GM12873 (cell line): ENCODE data around the gene FGD2.

Experiments used
- TF ChIP-seq, protein P1 (sequence below): IDR thresholded peaks from 2 replicates; pipeline ENCODE4 v1.5.1; 2012; ENCODE audit warnings: low read depth, mild to moderate bottlenecking, moderate library complexity, low read length, control low read depth; ENCODE audit not compliant: insufficient read depth; ENCODE audit errors: missing control alignments

The FGD2 gene

DNA sequence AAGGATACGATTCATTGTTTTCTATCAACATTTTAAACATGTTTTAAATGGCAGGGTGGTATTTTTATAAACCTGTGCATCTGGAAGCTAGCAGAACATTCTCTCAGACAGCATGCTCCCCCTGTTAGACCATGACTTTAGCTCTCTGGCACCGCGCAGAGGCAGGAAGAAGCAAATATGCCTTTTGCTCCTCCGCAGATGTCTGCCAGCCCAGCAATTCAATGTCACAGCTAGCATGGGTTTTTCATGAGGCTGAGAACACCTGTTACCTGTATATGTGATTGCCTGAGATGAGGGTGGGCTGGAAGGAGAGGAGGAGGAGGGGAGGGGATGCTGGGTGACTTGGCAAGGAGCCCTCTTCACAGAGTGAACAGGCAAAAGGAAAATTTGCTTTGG lies 26.1 kb upstream of the FGD2 start:
- TF ChIP-seq, protein P1, sequence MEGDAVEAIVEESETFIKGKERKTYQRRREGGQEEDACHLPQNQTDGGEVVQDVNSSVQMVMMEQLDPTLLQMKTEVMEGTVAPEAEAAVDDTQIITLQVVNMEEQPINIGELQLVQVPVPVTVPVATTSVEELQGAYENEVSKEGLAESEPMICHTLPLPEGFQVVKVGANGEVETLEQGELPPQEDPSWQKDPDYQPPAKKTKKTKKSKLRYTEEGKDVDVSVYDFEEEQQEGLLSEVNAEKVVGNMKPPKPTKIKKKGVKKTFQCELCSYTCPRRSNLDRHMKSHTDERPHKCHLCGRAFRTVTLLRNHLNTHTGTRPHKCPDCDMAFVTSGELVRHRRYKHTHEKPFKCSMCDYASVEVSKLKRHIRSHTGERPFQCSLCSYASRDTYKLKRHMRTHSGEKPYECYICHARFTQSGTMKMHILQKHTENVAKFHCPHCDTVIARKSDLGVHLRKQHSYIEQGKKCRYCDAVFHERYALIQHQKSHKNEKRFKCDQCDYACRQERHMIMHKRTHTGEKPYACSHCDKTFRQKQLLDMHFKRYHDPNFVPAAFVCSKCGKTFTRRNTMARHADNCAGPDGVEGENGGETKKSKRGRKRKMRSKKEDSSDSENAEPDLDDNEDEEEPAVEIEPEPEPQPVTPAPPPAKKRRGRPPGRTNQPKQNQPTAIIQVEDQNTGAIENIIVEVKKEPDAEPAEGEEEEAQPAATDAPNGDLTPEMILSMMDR: peak; percentile 78

DNA sequence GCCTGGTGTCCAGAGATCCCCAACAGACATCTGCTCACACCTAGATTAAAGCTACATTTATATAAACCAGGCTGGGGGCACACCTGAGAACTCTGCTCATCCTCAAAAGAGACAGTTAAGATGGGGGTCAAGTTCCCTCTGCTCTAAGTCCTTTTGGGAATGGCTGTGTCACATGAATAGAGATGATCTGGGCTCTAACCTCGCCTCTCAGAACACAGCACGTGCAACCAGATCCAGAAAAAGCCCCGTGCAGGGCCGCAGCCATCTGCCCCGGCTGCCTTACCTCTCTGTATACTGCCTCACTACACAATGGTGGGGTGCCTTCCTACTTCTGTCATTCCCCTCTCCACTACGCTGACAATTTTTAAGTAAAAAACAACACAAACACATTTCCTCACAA lies 25.3 kb upstream of the FGD2 start:
- TF ChIP-seq, protein P1: no peak

DNA sequence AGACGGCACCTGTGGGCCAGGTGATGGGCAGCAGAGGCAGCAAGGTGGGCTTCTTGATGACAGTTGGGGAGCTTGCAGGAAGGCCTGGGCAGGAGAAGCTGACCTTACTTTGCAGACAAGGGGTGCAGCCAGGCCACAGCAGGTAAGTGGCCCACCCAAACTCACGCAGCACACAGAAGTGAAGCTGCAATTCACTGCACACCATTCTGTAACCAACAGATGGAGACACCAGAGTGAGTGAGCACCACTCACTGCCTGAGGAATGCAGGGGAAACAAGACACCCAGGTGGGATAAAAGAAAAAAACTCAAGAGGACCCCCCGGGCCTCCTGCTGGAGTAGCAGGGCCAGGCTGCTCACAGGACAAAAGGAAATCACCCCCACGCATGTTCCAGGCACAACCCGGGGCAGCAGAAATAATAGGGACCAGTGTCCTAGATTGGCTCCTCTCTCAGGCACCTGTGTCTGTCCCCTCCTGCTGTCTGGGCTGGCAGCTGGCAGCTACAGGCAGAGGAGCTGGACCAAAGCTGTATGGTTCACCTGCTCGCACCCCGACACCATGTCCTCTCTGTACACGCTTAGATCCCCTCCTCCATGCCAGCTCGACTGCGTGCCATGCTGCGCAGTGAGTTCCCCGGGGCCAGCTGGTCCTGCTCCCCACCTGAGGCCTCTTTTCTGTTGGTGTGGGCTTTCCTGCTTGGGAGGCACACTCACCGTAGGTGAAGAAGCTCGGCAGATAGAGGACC lies 24.4 kb upstream of the FGD2 start:
- TF ChIP-seq, protein P1: no peak

DNA sequence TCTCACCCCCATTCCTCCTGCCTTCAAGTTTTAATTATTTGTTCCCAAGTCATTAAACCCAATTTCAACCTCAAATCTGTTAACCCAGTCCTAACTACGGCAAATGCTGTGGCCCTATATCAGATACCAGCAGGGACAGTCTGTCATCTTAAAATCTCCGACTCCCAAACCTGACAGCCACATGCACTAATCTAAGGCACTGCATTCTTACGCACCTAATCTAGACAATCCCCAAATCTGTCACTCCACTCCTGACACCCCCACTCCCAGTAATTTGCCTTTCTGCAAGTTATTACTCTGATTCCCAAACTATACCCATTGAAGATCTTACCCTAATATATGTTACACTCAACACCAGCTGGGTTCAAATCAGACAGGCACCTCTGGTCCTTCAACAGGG lies 21.9 kb upstream of the FGD2 start:
- TF ChIP-seq, protein P1: no peak

DNA sequence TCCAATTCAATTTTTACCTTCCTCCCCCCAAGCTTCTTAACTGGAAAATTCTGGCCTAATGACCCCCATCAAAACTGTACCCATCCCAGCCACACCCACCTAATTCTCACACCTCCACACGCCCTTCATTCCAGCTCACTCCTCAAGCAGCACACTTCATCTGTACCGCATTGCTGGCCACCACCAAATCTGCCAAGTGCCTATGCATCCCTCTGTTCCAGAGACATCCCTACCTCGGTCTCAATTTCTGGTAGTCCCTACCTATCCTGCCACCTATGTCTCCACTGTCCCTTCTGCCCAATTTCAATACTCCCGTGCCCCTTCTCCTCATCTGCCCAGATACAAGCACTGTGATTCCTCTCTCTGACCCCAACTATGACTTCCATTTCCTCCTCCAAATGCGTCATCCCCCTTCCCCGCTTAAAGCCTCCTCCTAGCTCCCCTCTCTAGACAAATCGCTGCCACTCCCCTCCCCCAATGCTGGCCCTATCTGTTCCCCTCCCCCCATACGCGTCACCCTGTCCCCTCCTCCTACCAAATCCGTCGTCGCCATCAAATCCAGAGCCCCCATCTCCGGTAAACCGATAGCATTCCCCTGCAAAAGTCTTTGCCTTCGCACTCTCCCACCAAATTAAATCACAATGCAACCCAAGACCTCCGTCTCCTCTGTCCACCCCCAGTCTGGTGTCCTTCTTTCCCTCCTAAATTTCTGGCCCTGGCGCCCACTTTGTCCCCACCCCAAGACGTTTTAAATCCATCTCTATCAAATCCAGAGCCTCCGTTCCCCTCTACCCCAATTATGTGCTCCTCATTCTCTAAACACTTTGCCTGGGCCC lies 20.7 kb upstream of the FGD2 start:
- TF ChIP-seq, protein P1: no peak

DNA sequence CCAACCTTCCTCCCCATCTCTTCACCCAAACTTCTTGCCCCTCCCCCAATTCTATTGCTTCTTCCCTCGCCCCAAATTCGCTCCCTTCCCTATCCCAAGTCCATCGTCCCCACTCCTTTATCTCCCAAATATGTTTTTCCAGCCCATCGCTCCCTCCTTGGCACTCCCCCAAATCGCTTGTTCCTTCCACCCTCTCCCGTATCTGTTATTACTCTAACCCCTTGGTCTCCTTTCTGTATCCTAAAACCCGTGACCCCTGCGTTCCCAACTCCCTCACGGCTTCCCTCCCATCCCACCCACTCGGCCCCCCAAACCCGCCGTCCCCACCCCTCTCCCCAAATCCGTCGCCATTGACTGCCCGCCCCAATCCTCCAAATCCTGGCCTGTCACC lies 20.0 kb upstream of the FGD2 start:
- TF ChIP-seq, protein P1: no peak

DNA sequence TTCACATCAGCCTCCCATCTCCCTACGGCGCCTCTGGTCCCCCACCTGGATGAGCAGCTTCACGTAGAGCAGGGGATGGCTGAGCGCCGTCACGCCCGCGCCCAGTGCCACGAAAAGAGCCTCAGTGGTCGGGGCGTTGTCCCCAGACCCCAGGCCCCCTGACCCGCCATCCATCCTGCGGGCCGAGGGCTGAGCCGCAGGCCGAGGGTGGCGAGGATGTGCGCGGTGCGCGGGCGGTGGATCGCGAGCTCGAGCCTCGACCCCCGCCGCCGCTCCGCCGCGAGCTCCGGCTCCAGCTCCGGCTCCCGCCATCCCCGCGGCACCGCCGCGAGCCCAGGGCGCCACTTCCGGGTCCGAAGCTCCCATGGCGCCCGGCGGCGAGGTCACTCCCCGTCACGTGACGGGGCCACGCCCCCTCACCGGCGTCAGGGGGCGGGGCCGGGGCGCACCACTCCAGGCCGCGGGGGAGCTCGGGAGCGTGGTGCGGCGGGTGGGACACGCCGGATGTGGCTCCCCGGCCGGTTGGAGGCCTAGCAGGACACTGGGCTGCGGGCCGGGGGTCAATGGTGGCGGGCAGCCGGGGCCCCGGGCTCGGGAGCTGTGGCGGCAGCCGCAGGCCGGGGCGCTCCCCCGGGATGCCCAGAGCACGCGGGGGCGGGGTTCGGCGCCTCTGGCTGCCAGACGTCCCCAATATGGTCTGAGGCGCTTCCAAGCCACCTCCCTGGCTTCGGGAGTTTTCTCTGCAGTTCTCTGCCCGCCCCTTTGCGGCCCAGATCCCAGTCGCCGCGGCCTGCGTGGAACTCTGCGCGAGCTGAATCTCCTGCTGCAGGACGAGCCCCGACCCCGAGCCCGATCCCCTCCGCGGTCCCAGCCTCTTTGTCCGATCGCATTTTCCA lies 19.4 kb upstream of the FGD2 start, which contains the start of gene MTCH1:
Gene MTCH1, minus strand, starts transcription at position 389 of the 896 bp plus-strand sequence. Its CDS starts 23 bp downstream, at position 366.
- TF ChIP-seq, protein P1: no peak
